Right atrium auricular region (tissue), 2 donors: ENCODE measurements around the gene ATP11A. TPM values are rescaled to one million over a fixed set of nuclear protein-coding genes. Genes with fewer than 3 reads are reported as not detected.

Experiments
- DNase-seq: peaks from one replicate; pipeline ENCODE4 v3.0.0-alpha.2; 2019; ENCODE audit warnings: low spot score
- H3K27ac ChIP-seq, 2 donors: fragments of 200-600 bp; sonication (generic); 1 replicate in 1 of 2; 2 replicates in 1 of 2; pipeline ENCODE4 v1.5.1; 2016 to 2019
- H3K27me3 ChIP-seq, 2 donors: fragments of 200-600 bp; sonication (generic); one replicate each; pipeline versions ENCODE4 v1.5.1 to v1.6.0; 2017 to 2019
- H3K36me3 ChIP-seq: fragments of 200-600 bp; sonication (generic); one replicate; pipeline ENCODE4 v1.5.1; 2016
- H3K4me1 ChIP-seq, 2 donors: fragments of 200-600 bp; sonication (generic); one replicate each; pipeline versions ENCODE4 v1.5.1 to v1.6.0; 2017 to 2019
- H3K4me3 ChIP-seq, 2 donors: fragments of 200-600 bp; sonication (generic); 1 replicate in 1 of 2; 2 replicates in 1 of 2; pipeline ENCODE4 v1.5.1; 2017 to 2019; ENCODE audit warnings: mild to moderate bottlenecking in 1 of 2, moderate library complexity in 1 of 2
- H3K9me3 ChIP-seq, 2 donors: fragments of 200-600 bp; sonication (generic); one replicate each; pipeline ENCODE4 v1.5.1; 2019
- CTCF ChIP-seq, 2 donors: fragments of 200-600 bp; sonication (generic); IDR thresholded peaks; one replicate each; pipeline ENCODE4 v1.5.1; 2019; ENCODE audit warnings: antibody characterized with exemption in 2 of 2
- total RNA-seq, 2 donors: library from RNA; depleted of rRNA; stranded (reverse); fragments of >200 nt; gene quantifications; one replicate each; pipeline ENCODE4 v1.1.0, GENCODE V29; 2016

Gene ATP11A
- total RNA-seq, 2 donors from 2014 or later: 31.8 to 48.6 TPM

- H3K4me3 ChIP-seq: no peak overlapping the region
- TF ChIP-seq CTCF (IDR thresholded peaks at IDR 0.05): no peak
- no peak for DNase-seq
- no peaks in the 10 kb centered on the region for H3K27me3 ChIP-seq
- H3K27ac ChIP-seq: no peak overlapping the region
- peaks cover 0 to 11% of the 10 kb centered on the region in 2 donors for H3K4me1 ChIP-seq
- peaks cover 12% of the 10 kb centered on the region for H3K36me3 ChIP-seq
- no peaks in the 10 kb centered on the region for H3K9me3 ChIP-seq
These were observed 197.3 kb downstream of the ATP11A start for GRCh38 chr13:112887151-112887550.

- no peak for TF ChIP-seq CTCF (IDR thresholded peaks at IDR 0.05)
- H3K4me1 ChIP-seq: peaks cover 0 to 14% of the 10 kb centered on the region in 2 donors
- no peak overlapping the region for H3K27ac ChIP-seq
- peaks cover 8% of the 10 kb centered on the region for H3K36me3 ChIP-seq
- H3K4me3 ChIP-seq: no peak overlapping the region
- H3K9me3 ChIP-seq: no peaks in the 10 kb centered on the region
- no peak for DNase-seq
- no peaks in the 10 kb centered on the region for H3K27me3 ChIP-seq
These were observed 197.7 kb downstream of the ATP11A start for GRCh38 chr13:112887557-112887991.

GRCh38 chr13:112888238-112889111, 198.6 kb downstream of the ATP11A start:
- no peak for DNase-seq
- no peak for TF ChIP-seq CTCF (IDR thresholded peaks at IDR 0.05)
- Histone ChIP-seq H3K4me3 (no peak overlapping the region), H3K27me3 (no peaks in the 10 kb centered on the region), H3K4me1 (peaks cover 0 to 20% of the 10 kb centered on the region in 2 donors), H3K9me3 (no peaks in the 10 kb centered on the region), H3K27ac (no peak overlapping the region), H3K36me3 (peaks cover 2% of the 10 kb centered on the region)

- Histone ChIP-seq H3K4me1 (peaks cover 0 to 32% of the 10 kb centered on the region in 2 donors), H3K9me3 (no peaks in the 10 kb centered on the region), H3K36me3 (no peaks in the 10 kb centered on the region), H3K27ac (no peak overlapping the region), H3K4me3 (no peak overlapping the region), H3K27me3 (no peaks in the 10 kb centered on the region)
- no peak for DNase-seq
- no peak for TF ChIP-seq CTCF (IDR thresholded peaks at IDR 0.05)
These were observed 199.8 kb downstream of the ATP11A start for GRCh38 chr13:112889351-112890290.

GRCh38 chr13:112890316-112891145, 200.7 kb downstream of the ATP11A start:
- H3K4me1 ChIP-seq: peaks cover 0 to 40% of the 10 kb centered on the region in 2 donors
- no peak for TF ChIP-seq CTCF (IDR thresholded peaks at IDR 0.05)
- H3K36me3 ChIP-seq: no peaks in the 10 kb centered on the region
- no peak overlapping the region for H3K4me3 ChIP-seq
- no peaks in the 10 kb centered on the region for H3K9me3 ChIP-seq
- DNase-seq: no peak
- H3K27me3 ChIP-seq: no peaks in the 10 kb centered on the region
- H3K27ac ChIP-seq: no peak overlapping the region
